Right lobe of liver (tissue), 4 donors: ENCODE results near the gene RPS2.

Experiments used
- POLR2A ChIP-seq: fragments of 450-650 bp; IDR thresholded peaks from one replicate; pipeline ENCODE4 v1.6.1; 2017; ENCODE audit warnings: antibody characterized with exemption, mild to moderate bottlenecking
- TF ChIP-seq, protein P1 (sequence below), 4 donors: fragments of 200-600 bp in 3 of 4; fragments of 450-650 bp in 1 of 4; IDR thresholded peaks; one replicate each; pipeline versions ENCODE4 v1.5.1 to v1.8.0; 2016 to 2022; ENCODE audit warnings: antibody characterized with exemption in 4 of 4, mild to moderate bottlenecking in 2 of 4
- donor health status: DM: no; HTN: no; CAD: no.
- donor health status: DM: no; HTN: no; CAD: no.
- donor health status: DM: no; HTN: yes; CAD: no.

DNA sequence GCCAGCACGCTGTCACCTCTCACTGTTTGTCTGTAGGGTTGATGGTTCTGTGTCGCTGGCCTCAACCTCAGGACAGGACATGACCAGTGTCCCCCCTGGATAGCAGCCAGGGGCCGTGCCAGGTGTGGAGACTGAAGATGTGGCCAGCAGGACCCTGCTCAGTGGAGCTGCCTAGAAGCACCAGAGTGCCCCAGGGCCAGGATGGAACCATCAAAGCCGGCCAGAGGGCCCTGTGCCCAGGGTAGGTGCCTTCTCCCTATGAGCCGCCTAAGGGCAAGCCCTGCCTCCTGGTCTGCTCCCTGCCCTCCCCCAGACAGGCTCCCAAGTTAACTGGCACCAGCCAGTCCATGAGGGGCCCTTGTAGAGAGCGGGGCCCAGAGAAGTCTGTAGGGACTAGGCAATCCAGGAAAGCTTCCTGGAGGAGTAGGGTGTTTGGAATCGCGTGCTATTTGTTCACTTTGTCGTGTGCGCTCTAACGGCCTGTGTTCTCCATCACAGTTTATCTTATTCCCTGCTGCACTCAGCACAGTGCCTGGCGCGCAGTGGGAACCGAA is 5.8 kb downstream of the RPS2 start:
- TF ChIP-seq, protein P1, sequence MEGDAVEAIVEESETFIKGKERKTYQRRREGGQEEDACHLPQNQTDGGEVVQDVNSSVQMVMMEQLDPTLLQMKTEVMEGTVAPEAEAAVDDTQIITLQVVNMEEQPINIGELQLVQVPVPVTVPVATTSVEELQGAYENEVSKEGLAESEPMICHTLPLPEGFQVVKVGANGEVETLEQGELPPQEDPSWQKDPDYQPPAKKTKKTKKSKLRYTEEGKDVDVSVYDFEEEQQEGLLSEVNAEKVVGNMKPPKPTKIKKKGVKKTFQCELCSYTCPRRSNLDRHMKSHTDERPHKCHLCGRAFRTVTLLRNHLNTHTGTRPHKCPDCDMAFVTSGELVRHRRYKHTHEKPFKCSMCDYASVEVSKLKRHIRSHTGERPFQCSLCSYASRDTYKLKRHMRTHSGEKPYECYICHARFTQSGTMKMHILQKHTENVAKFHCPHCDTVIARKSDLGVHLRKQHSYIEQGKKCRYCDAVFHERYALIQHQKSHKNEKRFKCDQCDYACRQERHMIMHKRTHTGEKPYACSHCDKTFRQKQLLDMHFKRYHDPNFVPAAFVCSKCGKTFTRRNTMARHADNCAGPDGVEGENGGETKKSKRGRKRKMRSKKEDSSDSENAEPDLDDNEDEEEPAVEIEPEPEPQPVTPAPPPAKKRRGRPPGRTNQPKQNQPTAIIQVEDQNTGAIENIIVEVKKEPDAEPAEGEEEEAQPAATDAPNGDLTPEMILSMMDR (IDR thresholded peaks at IDR 0.05) = no peak
- no peak for TF ChIP-seq POLR2A
